Upper lobe of left lung (tissue), 6 donors: Measurements from ENCODE around the gene ZNF606. TPM values are rescaled to one million over a fixed set of nuclear protein-coding genes. Genes with fewer than 3 reads are reported as not detected.

Source experiments
- ATAC-seq, 2 donors: fragments of 200-7000 bp; cut with Tn5 transposase; one replicate each; pipeline ENCODE4 v1.9.1; 2022; ENCODE audit warnings: mild to moderate bottlenecking in 2 of 2, moderate library complexity in 2 of 2; ENCODE audit not compliant: low FRiP score in 2 of 2
- DNase-seq, 2 donors: peaks; one replicate each; pipeline ENCODE4 v3.0.0-alpha.2; 2019 to 2020
- H3K27ac ChIP-seq, 4 donors: fragments of 200-600 bp; sonication (generic); one replicate each; pipeline ENCODE4 v1.5.1; 2016 to 2019
- H3K27me3 ChIP-seq, 4 donors: fragments of 200-600 bp; sonication (generic); one replicate each; pipeline ENCODE4 v1.5.1; 2017 to 2019
- H3K36me3 ChIP-seq, 4 donors: fragments of 200-600 bp; sonication (generic); one replicate each; pipeline ENCODE4 v1.5.1; 2016 to 2019
- H3K4me1 ChIP-seq, 4 donors: fragments of 200-600 bp; sonication (generic); one replicate each; pipeline ENCODE4 v1.5.1; 2018 to 2019
- H3K4me3 ChIP-seq, 4 donors: fragments of 200-600 bp; sonication (generic); one replicate each; pipeline ENCODE4 v1.5.1; 2017 to 2019; ENCODE audit warnings: mild to moderate bottlenecking in 2 of 4, moderate library complexity in 1 of 4
- H3K9me3 ChIP-seq, 4 donors: fragments of 200-600 bp; sonication (generic); one replicate each; pipeline ENCODE4 v1.5.1; 2018 to 2019
- CTCF ChIP-seq, 6 experiments: fragments of 450-650 bp in 4 of 6; fragments of 200-600 bp in 2 of 6; sonication (generic) in 2 of 6; IDR thresholded peaks; one replicate each; pipeline ENCODE4 v1.5.1; 2016 to 2019; ENCODE audit warnings: antibody characterized with exemption in 6 of 6
- EP300 ChIP-seq, 4 donors: sonication (generic); formaldehyde crosslinking; IDR thresholded peaks; one replicate each; pipeline ENCODE4 v1.5.1; 2017; ENCODE audit warnings: antibody characterized with exemption in 4 of 4, control low read depth in 2 of 4
- POLR2A ChIP-seq, 4 donors: fragments of 450-650 bp; IDR thresholded peaks; one replicate each; pipeline ENCODE4 v1.5.1; 2016 to 2017; ENCODE audit warnings: antibody characterized with exemption in 4 of 4, mild to moderate bottlenecking in 2 of 4
- POLR2AphosphoS5 ChIP-seq, 2 donors: sonication (generic); formaldehyde crosslinking; IDR thresholded peaks; one replicate each; pipeline ENCODE4 v1.5.1; 2017; ENCODE audit warnings: antibody characterized with exemption in 2 of 2
- WGBS, 2 donors: methylation state at CpG; one replicate each; pipeline ENCODE4 v1.1.5; 2017 to 2018; 5-methylcytosine and 5-hydroxymethylcytosine counted together
- total RNA-seq, 6 donors: library from RNA; depleted of rRNA in 4 of 6; stranded (reverse); fragments of >200 nt in 4 of 6; gene quantifications; one replicate each; pipeline versions ENCODE4 v1.1.0 to v1.2.1, GENCODE V29; 2016 to 2021
- donor health status: DM: no; HTN: no; CAD: no; lungs with moderate emphysema.
- donor health status: DM: no; HTN: yes; CAD: no; lungs with severe emphysema.

The ZNF606 gene
- total RNA-seq, 6 donors from 2014 or later: 9.6 to 40.9 (median 15.4) TPM

- ATAC-seq (no peak), DNase-seq (no peak)
- H3K27ac ChIP-seq: no peak overlapping the region
- peaks cover 53 to 82% (median 79%) of the 10 kb centered on the region in 4 donors for H3K9me3 ChIP-seq
- peaks cover 2 to 8% (median 3%) of the 10 kb centered on the region in 4 donors for H3K4me1 ChIP-seq
- WGBS, 2 donors: 94 to 100% methylated on average over 3 of the region's 3 CpGs
- no peaks in the 10 kb centered on the region for H3K27me3 ChIP-seq
- H3K36me3 ChIP-seq: peaks cover 11 to 46% (median 30%) of the 10 kb centered on the region in 4 donors
- TF ChIP-seq POLR2AphosphoS5 (IDR thresholded peaks at IDR 0.05): no peak
- TF ChIP-seq POLR2A (IDR thresholded peaks at IDR 0.05): no peak
- no peak for TF ChIP-seq EP300 (IDR thresholded peaks at IDR 0.05)
- TF ChIP-seq CTCF (IDR thresholded peaks at IDR 0.05): no peak
- H3K4me3 ChIP-seq: no peak overlapping the region
Measured at GRCh38 chr19:57941593-57941992, 61.0 kb downstream of the ZNF606 start.

GRCh38 chr19:57935731-57936130, 66.9 kb downstream of the ZNF606 start:
- Histone ChIP-seq H3K27me3 (no peaks in the 10 kb centered on the region), H3K27ac (no peak overlapping the region), H3K36me3 (peaks cover 0 to 10% (median 2%) of the 10 kb centered on the region in 4 donors), H3K9me3 (peaks cover 28 to 86% (median 70%) of the 10 kb centered on the region in 4 donors), H3K4me3 (no peak overlapping the region), H3K4me1 (peaks cover 0 to 9% (median 1%) of the 10 kb centered on the region in 4 donors)
- ATAC-seq: no peak
- DNase-seq: no peak
- TF ChIP-seq POLR2AphosphoS5 (IDR thresholded peaks at IDR 0.05) (no peak), CTCF (IDR thresholded peaks at IDR 0.05) (no peak)
- WGBS, 2 donors: 88 to 92% methylated on average over 12 of the region's 12 CpGs

- H3K36me3 ChIP-seq: peaks cover 0 to 6% (median 2%) of the 10 kb centered on the region in 4 donors
- peak within 1 kb of the TSS; percentile 27 to 77 (median 63) for H3K4me3 ChIP-seq
- peaks cover 0 to 9% (median 1%) of the 10 kb centered on the region in 4 donors for H3K4me1 ChIP-seq
- H3K27ac ChIP-seq: peak within 1 kb of the TSS; percentile 24 to 79 (median 62)
- peak in 1 of 2 donors; percentile 32 for TF ChIP-seq POLR2AphosphoS5 (IDR thresholded peaks at IDR 0.05)
- no peak for TF ChIP-seq EP300 (IDR thresholded peaks at IDR 0.05)
- peak; percentile 89 for ATAC-seq
- H3K9me3 ChIP-seq: peaks cover 23 to 93% (median 70%) of the 10 kb centered on the region in 4 donors
- 10 to 16% methylated on average over 8 to 37 of the region's 54 CpGs for WGBS, 2 donors
- DNase-seq: peak; percentile 55 to 87
- H3K27me3 ChIP-seq: no peaks in the 10 kb centered on the region
Measured at GRCh38 chr19:57934820-57935665, 67.6 kb downstream of the ZNF606 start, which contains the start of gene ZNF418. TSS of gene ZNF418 (minus strand) at chr19:57935402. CDS start at chr19:57933822, 1,580 bp downstream.

GRCh38 chr19:57927587-57927986, 75.0 kb downstream of the ZNF606 start:
- Histone ChIP-seq H3K9me3 (peaks cover 9 to 85% (median 76%) of the 10 kb centered on the region in 4 donors), H3K4me3 (no peak overlapping the region), H3K4me1 (no peaks in the 10 kb centered on the region), H3K36me3 (peaks cover 0 to 26% (median 19%) of the 10 kb centered on the region in 4 donors), H3K27me3 (no peaks in the 10 kb centered on the region), H3K27ac (no peak overlapping the region)
- TF ChIP-seq POLR2AphosphoS5 (IDR thresholded peaks at IDR 0.05): no peak
- no peak for TF ChIP-seq EP300 (IDR thresholded peaks at IDR 0.05)
- no peak for TF ChIP-seq CTCF (IDR thresholded peaks at IDR 0.05)
- TF ChIP-seq POLR2A (IDR thresholded peaks at IDR 0.05): no peak
- DNase-seq (no peak), ATAC-seq (no peak)
- 98% methylated on average over 4 of the region's 4 CpGs for WGBS, 2 donors

Other genes starting within 250 kb of the ZNF606 start
- 10 to 100 TPM; 13.2 to 30.4 (median 19.6) TPM for gene ZNF586, start 233.1 kb downstream of the ZNF606 start, total RNA-seq
- gene ZNF552, start 187.9 kb downstream of the ZNF606 start, total RNA-seq: 10 to 100 TPM; 12.1 to 68.1 (median 21.0) TPM
- gene ZNF587B, start 172.5 kb downstream of the ZNF606 start, total RNA-seq: 10 to 100 TPM; 10.2 to 32.5 (median 16.4) TPM
- gene ZNF587, start 153.0 kb downstream of the ZNF606 start, total RNA-seq: 10 to 100 TPM; 12.2 to 52.4 (median 23.0) TPM
- gene ZNF814, start 113.8 kb downstream of the ZNF606 start, total RNA-seq: 10 to 100 TPM in 3 of 6 donors, 1 to 10 TPM in 3; 7.1 to 16.8 (median 9.4) TPM
- 10 to 100 TPM in 5 of 6 donors, 1 to 10 TPM in 1; 7.3 to 24.1 (median 14.4) TPM for gene ZNF417, start 86.2 kb downstream of the ZNF606 start, total RNA-seq
- gene ZNF418, start 67.4 kb downstream of the ZNF606 start, total RNA-seq: 10 to 100 TPM in 2 of 6 donors, 1 to 10 TPM in 4; 3.3 to 18.0 (median 5.7) TPM
- 1 to 10 TPM; 1.1 to 4.9 (median 3.4) TPM for gene ZNF256, start 55.1 kb downstream of the ZNF606 start, total RNA-seq
- gene C19orf18, start 28.3 kb downstream of the ZNF606 start, total RNA-seq: 1 to 10 TPM in 3 of 6 donors, under 1 TPM in 2, not detected in 1; 0.46 to 7.7 (median 1.2) TPM
- 1 to 10 TPM in 2 of 6 donors, under 1 TPM in 1, not detected in 3; 0.61 to 2.1 (median 1.4) TPM for gene ZSCAN1, start 31.2 kb upstream of the ZNF606 start, total RNA-seq
- 10 to 100 TPM in 1 of 6 donors, 1 to 10 TPM in 5; 1.7 to 11.5 (median 3.4) TPM for gene ZNF135, start 56.5 kb upstream of the ZNF606 start, total RNA-seq
- 100 to 1,000 TPM in 2 of 6 donors, 10 to 100 TPM in 4; 30.6 to 116 (median 74.1) TPM for gene ZSCAN18, start 95.4 kb upstream of the ZNF606 start, total RNA-seq
- 10 to 100 TPM in 1 of 6 donors, 1 to 10 TPM in 5; 4.9 to 18.4 (median 7.1) TPM for gene ZNF329, start 148.0 kb upstream of the ZNF606 start, total RNA-seq
- gene ZNF274, start 180.2 kb upstream of the ZNF606 start, total RNA-seq: 10 to 100 TPM; 19.0 to 63.9 (median 26.4) TPM
- 10 to 100 TPM; 12.8 to 36.7 (median 20.8) TPM for gene ZNF544, start 226.1 kb upstream of the ZNF606 start, total RNA-seq